PFSK-1 (cell line): Measurements from ENCODE around the gene ZXDC.

ENCODE experiments used
- FOXP2 ChIP-seq: optimal IDR thresholded peaks from 2 replicates; pipeline ENCODE3; 2011; ENCODE audit warnings: borderline replicate concordance, control low read depth, inconsistent platforms; ENCODE audit not compliant: insufficient read depth; ENCODE audit errors: extremely low read length, extremely low read depth
- SIN3A ChIP-seq: IDR thresholded peaks from 2 replicates; pipeline ENCODE4 v1.6.1; 2012; ENCODE audit warnings: mild to moderate bottlenecking, low read length, moderate library complexity, borderline replicate concordance; ENCODE audit not compliant: insufficient read depth
- TAF1 ChIP-seq: IDR thresholded peaks from 2 replicates; pipeline ENCODE4 v1.6.1; 2012; ENCODE audit warnings: low read length, control low read depth, borderline replicate concordance; ENCODE audit not compliant: insufficient read depth
- TF ChIP-seq, protein P1 (sequence below), 2 experiments: IDR thresholded peaks; 2 replicates each; pipeline versions ENCODE4 v1.6.1 to v1.8.0; 2011 to 2012; ENCODE audit warnings: low read depth in 2 of 2, low read length in 2 of 2, control low read depth in 1 of 2, inconsistent platforms in 1 of 2, mild to moderate bottlenecking in 1 of 2, moderate library complexity in 1 of 2; ENCODE audit not compliant: insufficient read depth in 1 of 2

DNA sequence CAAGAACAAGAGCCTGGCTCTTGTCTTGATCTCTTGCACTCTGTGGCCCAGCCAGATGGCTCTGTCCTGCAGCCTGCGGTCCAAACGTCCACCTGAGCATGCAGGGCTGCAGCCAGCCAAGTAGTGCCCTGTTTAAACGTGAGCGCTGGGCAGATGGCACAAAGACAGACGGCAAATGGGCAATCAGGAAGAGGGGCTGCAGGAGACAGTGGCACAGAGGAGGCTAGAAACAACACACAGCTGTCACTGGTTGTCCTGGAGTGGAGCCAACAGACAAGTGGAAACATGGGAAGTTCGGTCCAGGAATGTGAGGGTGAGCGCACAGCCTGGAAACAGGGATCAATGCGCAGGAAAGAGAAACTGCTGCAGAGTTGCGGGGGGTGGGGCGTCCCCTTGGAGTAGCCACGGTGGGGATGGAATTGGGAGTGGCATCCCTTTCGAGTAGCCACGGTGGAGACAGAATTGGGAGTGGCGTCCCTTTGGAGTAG, 10.7 kb upstream of the ZXDC start:
- TF ChIP-seq TAF1 (no peak), FOXP2 (no peak), SIN3A (no peak)
- TF ChIP-seq, protein P1, sequence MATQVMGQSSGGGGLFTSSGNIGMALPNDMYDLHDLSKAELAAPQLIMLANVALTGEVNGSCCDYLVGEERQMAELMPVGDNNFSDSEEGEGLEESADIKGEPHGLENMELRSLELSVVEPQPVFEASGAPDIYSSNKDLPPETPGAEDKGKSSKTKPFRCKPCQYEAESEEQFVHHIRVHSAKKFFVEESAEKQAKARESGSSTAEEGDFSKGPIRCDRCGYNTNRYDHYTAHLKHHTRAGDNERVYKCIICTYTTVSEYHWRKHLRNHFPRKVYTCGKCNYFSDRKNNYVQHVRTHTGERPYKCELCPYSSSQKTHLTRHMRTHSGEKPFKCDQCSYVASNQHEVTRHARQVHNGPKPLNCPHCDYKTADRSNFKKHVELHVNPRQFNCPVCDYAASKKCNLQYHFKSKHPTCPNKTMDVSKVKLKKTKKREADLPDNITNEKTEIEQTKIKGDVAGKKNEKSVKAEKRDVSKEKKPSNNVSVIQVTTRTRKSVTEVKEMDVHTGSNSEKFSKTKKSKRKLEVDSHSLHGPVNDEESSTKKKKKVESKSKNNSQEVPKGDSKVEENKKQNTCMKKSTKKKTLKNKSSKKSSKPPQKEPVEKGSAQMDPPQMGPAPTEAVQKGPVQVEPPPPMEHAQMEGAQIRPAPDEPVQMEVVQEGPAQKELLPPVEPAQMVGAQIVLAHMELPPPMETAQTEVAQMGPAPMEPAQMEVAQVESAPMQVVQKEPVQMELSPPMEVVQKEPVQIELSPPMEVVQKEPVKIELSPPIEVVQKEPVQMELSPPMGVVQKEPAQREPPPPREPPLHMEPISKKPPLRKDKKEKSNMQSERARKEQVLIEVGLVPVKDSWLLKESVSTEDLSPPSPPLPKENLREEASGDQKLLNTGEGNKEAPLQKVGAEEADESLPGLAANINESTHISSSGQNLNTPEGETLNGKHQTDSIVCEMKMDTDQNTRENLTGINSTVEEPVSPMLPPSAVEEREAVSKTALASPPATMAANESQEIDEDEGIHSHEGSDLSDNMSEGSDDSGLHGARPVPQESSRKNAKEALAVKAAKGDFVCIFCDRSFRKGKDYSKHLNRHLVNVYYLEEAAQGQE (IDR thresholded peaks at IDR 0.05; ENCODE audit: insufficient read depth in 1 of 2, low read depth in 2 of 2, low read length in 2 of 2): no peak
